Ishikawa (cell line): ENCODE data around the gene NCAPG2.

ENCODE experiments used
- CEBPB ChIP-seq: IDR thresholded peaks from 2 replicates; pipeline ENCODE4 v1.6.1; 2012
- CREB1 ChIP-seq: IDR thresholded peaks from 2 replicates; pipeline ENCODE4 v1.6.1; 2012; ENCODE audit warnings: low read depth
- EGR1 ChIP-seq: IDR thresholded peaks from 2 replicates; pipeline ENCODE4 v1.6.1; 2012
- EP300 ChIP-seq: IDR thresholded peaks from 2 replicates; pipeline ENCODE4 v1.6.1; 2012; ENCODE audit warnings: borderline replicate concordance
- FOXM1 ChIP-seq: IDR thresholded peaks from 2 replicates; pipeline ENCODE4 v1.6.1; 2012; ENCODE audit warnings: low read depth, borderline replicate concordance
- REST ChIP-seq: IDR thresholded peaks from 2 replicates; pipeline ENCODE4 v1.6.1; 2012; ENCODE audit warnings: low read depth, mild to moderate bottlenecking
- TAF1 ChIP-seq: IDR thresholded peaks from 2 replicates; pipeline ENCODE4 v1.6.1; 2012; ENCODE audit warnings: low read depth, mild to moderate bottlenecking
- TEAD4 ChIP-seq: IDR thresholded peaks from 2 replicates; pipeline ENCODE4 v1.6.1; 2012
- ZBTB7A ChIP-seq: IDR thresholded peaks from 2 replicates; pipeline ENCODE4 v1.6.1; 2012; ENCODE audit warnings: low read depth

- no peak for TF ChIP-seq CEBPB
- TF ChIP-seq CREB1: no peak
- no peak for TF ChIP-seq REST
- TF ChIP-seq FOXM1: no peak
- TF ChIP-seq ZBTB7A: no peak
- TF ChIP-seq EP300: no peak
- TF ChIP-seq TEAD4: no peak
- TF ChIP-seq EGR1: no peak
- TF ChIP-seq TAF1: no peak
These were observed 52.5 kb downstream of the NCAPG2 start for GRCh38 chr7:158651968-158652565.
